Left lung (tissue), 10 donors: Measurements from ENCODE around the gene NRK. TPM values are rescaled to one million over a fixed set of nuclear protein-coding genes. Genes with fewer than 3 reads are reported as not detected.

Experiments used
- ATAC-seq: fragments of 200-7000 bp; cut with Tn5 transposase; one replicate; pipeline ENCODE4 v1.9.1; 2020; ENCODE audit warnings: moderate library complexity
- DNase-seq, 4 donors: peaks; one replicate each; pipeline ENCODE4 v3.0.0-alpha.2; 2013 to 2020
- H3K27ac ChIP-seq, 2 donors: fragments of 200-600 bp; sonication (generic) in 1 of 2; one replicate each; pipeline versions ENCODE4 v1.5.0 to v1.8.0; 2020 to 2021
- H3K27me3 ChIP-seq, 2 donors: fragments of 200-600 bp; sonication (generic) in 1 of 2; one replicate each; pipeline versions ENCODE4 v1.5.0 to v1.8.0; 2020 to 2021
- H3K36me3 ChIP-seq, 2 donors: fragments of 200-600 bp; sonication (generic) in 1 of 2; one replicate each; pipeline versions ENCODE4 v1.5.0 to v1.8.0; 2020 to 2021
- H3K4me1 ChIP-seq, 2 donors: fragments of 200-600 bp; one replicate each; pipeline ENCODE4 v1.8.0; 2021
- H3K4me3 ChIP-seq, 2 donors: fragments of 200-600 bp; sonication (generic) in 1 of 2; one replicate each; pipeline versions ENCODE4 v1.5.0 to v1.8.0; 2020 to 2021; ENCODE audit warnings: mild to moderate bottlenecking in 1 of 2
- H3K9me3 ChIP-seq, 2 donors: fragments of 200-600 bp; sonication (generic) in 1 of 2; one replicate each; pipeline versions ENCODE4 v1.5.0 to v1.8.0; 2020 to 2021
- intact Hi-C, 2 donors: fragments of 100-400 bp; cut with DNase I; formaldehyde crosslinking; loops; one replicate each; pipeline versions ENCODE4 v1.11.2 to v1.14.2; 2022
- polyA plus RNA-seq, 6 donors: library from polyadenylated mRNA; unstranded; fragments of 120-200 nt; gene quantifications; one replicate each; pipeline ENCODE4 v1.2.1, GENCODE V29; 2013; ENCODE audit not compliant: insufficient read length in 6 of 6
- total RNA-seq, 2 donors: library from RNA; stranded (reverse); fragmentation: NEBNext Ultra II Directional; extraction: Animal tissue kit (Norgen Biotek cat#: 25700); gene quantifications; one replicate each; pipeline ENCODE4 v1.2.1, GENCODE V29; 2021
- TF ChIP-seq, protein P1 (sequence below), 2 donors: fragments of 200-600 bp; sonication (generic) in 1 of 2; IDR thresholded peaks; one replicate each; pipeline versions ENCODE4 v1.5.0 to v1.8.0; 2021; ENCODE audit warnings: antibody characterized with exemption in 2 of 2
- donor health status: DM: no; HTN: yes; CAD: no.
- donor health status: DM: no; HTN: no; CAD: no.

The NRK gene
- total and polyA plus RNA-seq, 8 donors: 1.1 to 16.1 (median 4.3) TPM

DNA sequence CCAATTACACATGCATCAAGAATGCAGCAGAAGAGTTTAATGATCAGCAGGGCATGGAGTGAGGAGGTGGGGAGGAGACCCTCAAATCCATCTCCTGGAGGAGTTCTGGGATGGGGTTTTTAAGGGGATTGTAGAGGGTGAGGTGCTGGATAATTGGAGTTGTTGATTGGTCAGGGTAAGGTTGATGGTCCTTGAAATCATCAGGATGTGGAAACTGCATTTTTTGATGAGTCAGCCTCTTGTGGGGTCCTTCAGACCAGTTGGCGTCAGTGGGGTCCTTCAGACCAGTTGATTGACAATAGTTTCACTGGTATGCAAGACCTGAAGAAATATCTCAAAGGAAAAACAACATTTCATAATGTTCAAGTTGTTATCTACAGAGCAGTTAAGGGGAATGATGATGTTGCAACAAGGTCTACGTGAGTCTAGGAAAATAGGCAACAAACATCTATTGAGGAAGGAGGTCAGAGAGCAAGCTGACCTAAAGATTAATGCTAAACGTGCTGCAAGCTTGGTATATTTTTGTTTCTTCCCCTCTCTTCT lies 88.3 kb downstream of the NRK start:
- intact Hi-C loops: no loop called here
- TF ChIP-seq, protein P1, sequence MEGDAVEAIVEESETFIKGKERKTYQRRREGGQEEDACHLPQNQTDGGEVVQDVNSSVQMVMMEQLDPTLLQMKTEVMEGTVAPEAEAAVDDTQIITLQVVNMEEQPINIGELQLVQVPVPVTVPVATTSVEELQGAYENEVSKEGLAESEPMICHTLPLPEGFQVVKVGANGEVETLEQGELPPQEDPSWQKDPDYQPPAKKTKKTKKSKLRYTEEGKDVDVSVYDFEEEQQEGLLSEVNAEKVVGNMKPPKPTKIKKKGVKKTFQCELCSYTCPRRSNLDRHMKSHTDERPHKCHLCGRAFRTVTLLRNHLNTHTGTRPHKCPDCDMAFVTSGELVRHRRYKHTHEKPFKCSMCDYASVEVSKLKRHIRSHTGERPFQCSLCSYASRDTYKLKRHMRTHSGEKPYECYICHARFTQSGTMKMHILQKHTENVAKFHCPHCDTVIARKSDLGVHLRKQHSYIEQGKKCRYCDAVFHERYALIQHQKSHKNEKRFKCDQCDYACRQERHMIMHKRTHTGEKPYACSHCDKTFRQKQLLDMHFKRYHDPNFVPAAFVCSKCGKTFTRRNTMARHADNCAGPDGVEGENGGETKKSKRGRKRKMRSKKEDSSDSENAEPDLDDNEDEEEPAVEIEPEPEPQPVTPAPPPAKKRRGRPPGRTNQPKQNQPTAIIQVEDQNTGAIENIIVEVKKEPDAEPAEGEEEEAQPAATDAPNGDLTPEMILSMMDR (IDR thresholded peaks at IDR 0.05): no peak
- Histone ChIP-seq H3K27ac (no peak overlapping the region), H3K9me3 (no peaks in the 10 kb centered on the region), H3K36me3 (no peaks in the 10 kb centered on the region), H3K27me3 (peaks cover 0 to 4% of the 10 kb centered on the region in 2 donors), H3K4me3 (no peak overlapping the region), H3K4me1 (no peaks in the 10 kb centered on the region)
- ATAC-seq: peak; percentile 72
- DNase-seq: no peak

DNA sequence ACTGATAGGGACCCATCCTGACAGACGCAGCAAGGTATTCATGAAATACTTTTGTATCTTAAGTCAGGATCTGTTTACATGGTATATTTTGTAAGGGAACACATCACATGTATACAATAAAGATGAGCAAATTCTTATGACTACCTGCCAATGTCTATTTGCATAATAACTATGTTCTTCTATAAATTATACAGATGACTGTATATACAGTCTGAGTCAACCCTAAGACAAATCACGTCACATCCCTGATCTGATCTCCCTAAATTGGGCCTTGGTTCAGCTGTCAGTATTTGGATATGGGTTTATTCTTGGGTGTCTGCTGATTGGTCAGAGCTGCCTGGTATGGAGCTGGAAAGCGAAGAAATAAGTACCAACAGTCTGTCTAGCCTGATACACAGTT lies 122.9 kb downstream of the NRK start:
- DNase-seq (no peak), ATAC-seq (no peak)
- H3K4me1 ChIP-seq: no peaks in the 10 kb centered on the region
- no peak overlapping the region for H3K4me3 ChIP-seq
- TF ChIP-seq, protein P1 (IDR thresholded peaks at IDR 0.05): no peak
- intact Hi-C loops: no loop called here
- no peaks in the 10 kb centered on the region for H3K36me3 ChIP-seq
- no peak overlapping the region for H3K27ac ChIP-seq
- no peaks in the 10 kb centered on the region for H3K27me3 ChIP-seq
- H3K9me3 ChIP-seq: no peaks in the 10 kb centered on the region

DNA sequence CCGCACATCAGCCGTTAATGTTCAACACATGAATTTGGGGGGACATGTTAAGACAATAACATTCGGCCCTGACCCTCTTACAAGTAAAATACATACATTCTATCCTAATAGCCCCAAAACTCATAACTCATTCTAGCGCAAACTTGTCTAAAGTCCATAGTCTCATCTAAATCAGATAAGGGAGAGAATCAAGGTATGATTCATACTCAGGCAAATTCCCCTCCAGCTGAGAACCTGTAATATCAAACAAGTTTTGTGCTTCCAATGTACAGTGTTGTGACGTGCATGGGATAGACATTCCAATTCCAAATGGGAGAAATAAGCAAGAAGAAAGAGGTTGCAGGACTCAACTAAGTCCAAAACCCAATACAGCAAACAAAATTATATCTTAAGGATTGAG lies 147.1 kb downstream of the NRK start:
- Histone ChIP-seq H3K36me3 (no peaks in the 10 kb centered on the region), H3K4me1 (no peaks in the 10 kb centered on the region), H3K27ac (no peak overlapping the region), H3K27me3 (peaks cover 0 to 2% of the 10 kb centered on the region in 2 donors), H3K9me3 (no peaks in the 10 kb centered on the region), H3K4me3 (no peak overlapping the region)
- DNase-seq (no peak), ATAC-seq (no peak)
- TF ChIP-seq, protein P1 (IDR thresholded peaks at IDR 0.05): no peak
- intact Hi-C loops: no loop called here

DNA sequence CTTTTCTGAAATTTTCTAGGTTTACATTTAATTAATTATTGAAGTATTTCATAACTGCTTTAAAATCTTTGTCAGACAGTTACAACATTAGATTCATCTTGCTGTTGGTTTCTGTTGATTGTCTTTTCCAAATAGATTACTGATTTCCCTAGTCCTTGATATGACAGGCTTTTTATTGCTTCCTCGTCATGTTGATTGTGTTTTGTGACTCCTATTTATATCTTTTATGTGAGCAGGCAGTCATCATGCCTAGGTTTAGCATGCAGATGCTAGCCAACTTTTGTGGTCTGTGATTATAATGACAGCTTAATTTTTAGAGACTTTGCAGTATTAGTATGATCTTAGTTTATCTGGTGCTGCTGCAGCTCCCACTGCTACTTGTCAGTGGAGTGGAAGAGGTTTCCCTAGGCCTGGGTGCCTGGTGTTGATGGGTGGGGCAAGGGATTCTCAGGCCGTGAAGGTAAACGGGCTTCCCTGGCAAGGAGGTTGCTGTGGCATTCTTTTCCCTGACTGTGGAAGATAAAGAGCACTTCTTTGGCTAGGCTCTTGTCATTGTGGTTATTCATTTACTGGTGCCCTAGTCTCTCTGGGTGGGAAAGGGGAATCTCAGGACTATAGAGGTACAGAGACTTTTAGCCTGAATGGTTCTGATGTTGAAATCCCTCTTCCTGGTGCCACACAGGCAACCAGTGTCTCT lies 150.5 kb downstream of the NRK start:
- TF ChIP-seq, protein P1 (IDR thresholded peaks at IDR 0.05): no peak
- Histone ChIP-seq H3K36me3 (no peaks in the 10 kb centered on the region), H3K27ac (no peak overlapping the region), H3K4me3 (no peak overlapping the region), H3K4me1 (no peaks in the 10 kb centered on the region), H3K9me3 (no peaks in the 10 kb centered on the region), H3K27me3 (peaks cover 0 to 4% of the 10 kb centered on the region in 2 donors)
- intact Hi-C loops: no loop called here
- no peak for ATAC-seq
- no peak for DNase-seq

DNA sequence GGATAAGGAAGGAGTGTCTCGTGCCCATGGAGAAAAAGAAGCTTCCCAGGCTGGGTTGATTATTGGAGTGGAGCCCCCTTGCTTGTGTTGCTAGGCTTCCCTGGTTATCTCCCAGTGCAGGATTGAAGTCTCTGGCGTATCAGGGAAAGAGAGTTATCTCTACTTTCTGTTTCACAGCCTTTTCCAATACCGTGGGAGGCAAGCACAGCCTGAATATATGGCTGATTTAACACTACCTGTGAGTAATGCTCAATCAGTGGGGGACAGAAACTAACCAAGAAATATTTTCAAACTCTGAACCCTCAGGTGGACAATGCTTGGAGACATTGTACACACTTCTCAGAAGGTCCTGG lies 151.0 kb downstream of the NRK start:
- intact Hi-C loops: no loop called here
- no peak overlapping the region for H3K27ac ChIP-seq
- ATAC-seq: no peak
- peaks cover 0 to 4% of the 10 kb centered on the region in 2 donors for H3K27me3 ChIP-seq
- H3K36me3 ChIP-seq: no peaks in the 10 kb centered on the region
- DNase-seq: no peak
- TF ChIP-seq, protein P1 (IDR thresholded peaks at IDR 0.05): no peak
- H3K4me3 ChIP-seq: no peak overlapping the region
- H3K4me1 ChIP-seq: no peaks in the 10 kb centered on the region
- H3K9me3 ChIP-seq: no peaks in the 10 kb centered on the region
